Kidney (tissue), 14 donors: ENCODE measurements around the gene STEAP3. TPM values are rescaled to one million over a fixed set of nuclear protein-coding genes. Genes with fewer than 3 reads are reported as not detected.

Source experiments
- DNase-seq, 5 donors: peaks; one replicate each; pipeline ENCODE4 v3.0.0-alpha.2; 2013 to 2020
- FAIRE-seq: peaks from 2 replicates; lab custom pipeline; 2012; peaks lifted over from hg19 to GRCh38; lab: Jason Lieb, UNC
- H3K27ac ChIP-seq, 2 donors: one replicate each; pipeline ENCODE4 v1.7.0; 2013; ENCODE audit warnings: low read depth in 2 of 2, low read length in 2 of 2, inconsistent platforms in 1 of 2
- H3K27me3 ChIP-seq: one replicate; pipeline ENCODE4 v1.7.1; 2013; ENCODE audit warnings: low read length, inconsistent platforms; ENCODE audit not compliant: control insufficient read depth, insufficient read depth
- H3K36me3 ChIP-seq, 3 donors: one replicate each; pipeline versions ENCODE4 v1.7.0 to v1.7.1; 2013; ENCODE audit warnings: low read length in 3 of 3, control low read depth in 1 of 3, inconsistent platforms in 1 of 3; ENCODE audit not compliant: insufficient read depth in 3 of 3, control insufficient read depth in 2 of 3
- H3K4me1 ChIP-seq, 3 donors: one replicate each; pipeline versions ENCODE4 v1.7.0 to v1.7.1; 2013; ENCODE audit warnings: low read length in 3 of 3, inconsistent platforms in 1 of 3, low read depth in 1 of 3; ENCODE audit not compliant: control insufficient read depth in 2 of 3, insufficient read depth in 2 of 3
- H3K4me3 ChIP-seq, 3 donors: one replicate each; pipeline versions ENCODE4 v1.7.0 to v1.8.1; 2013; ENCODE audit warnings: low read length in 3 of 3, control low read depth in 1 of 3, inconsistent platforms in 1 of 3
- H3K9ac ChIP-seq, 3 donors: one replicate each; pipeline versions ENCODE4 v1.7.0 to v1.7.1; 2013; ENCODE audit warnings: low read length in 3 of 3, control low read depth in 1 of 3, inconsistent platforms in 1 of 3
- H3K9me3 ChIP-seq, 3 donors: one replicate each; pipeline versions ENCODE4 v1.7.0 to v1.7.1; 2013; ENCODE audit warnings: low read length in 3 of 3, control low read depth in 1 of 3, inconsistent platforms in 1 of 3; ENCODE audit not compliant: control insufficient read depth in 2 of 3, insufficient read depth in 1 of 3
- CTCF ChIP-seq: IDR thresholded peaks from 3 replicates; pipeline ENCODE4 v1.5.1; 2012; ENCODE audit warnings: mild to moderate bottlenecking, moderate library complexity, borderline replicate concordance; ENCODE audit not compliant: insufficient read depth; ENCODE audit errors: extremely low read depth
- intact Hi-C: fragments of 100-400 bp; cut with DNase I; formaldehyde crosslinking; loops from one replicate; pipeline ENCODE4 v1.11.1; 2022
- polyA plus RNA-seq: library from polyadenylated mRNA; stranded (reverse); fragments of 350-450 nt; fragmentation: Illumina TruSeq; extraction: RNeasy Lipid Tissue Mini Kit (QIAGEN cat#74804); gene quantifications from one replicate; pipeline ENCODE4 v1.2.3, GENCODE V29; 2014; ENCODE audit warnings: low read depth, low replicate concordance; ENCODE audit not compliant: insufficient read depth
- total RNA-seq: library from RNA; stranded (reverse); fragmentation: NEBNext Ultra II Directional; extraction: Animal tissue kit (Norgen Biotek cat#: 25700); gene quantifications from one replicate; pipeline ENCODE4 v1.2.1, GENCODE V29; 2021
- donor health status: control.
- donor health status: control.
- donor health status: control.
- donor health status: control.
- donor health status: control.
- donor health status: DM: yes; HTN: yes; CAD: no.
- donor health status: Normal renal cell carcinoma (clear cell type).

Gene STEAP3
- total and polyA plus RNA-seq, 2 donors from 2014 or later = 6.7 to 25.4 TPM

- Histone ChIP-seq H3K27ac (no peak overlapping the region), H3K9ac (no peak overlapping the region), H3K27me3 (no peaks in the 10 kb centered on the region), H3K4me3 (no peak overlapping the region), H3K36me3 (no peaks in the 10 kb centered on the region), H3K4me1 (no peaks in the 10 kb centered on the region), H3K9me3 (no peaks in the 10 kb centered on the region)
- no peak for DNase-seq
- no peak for TF ChIP-seq CTCF
- intact Hi-C loops = no loop called here
- no peak for FAIRE-seq
These were observed 48.1 kb upstream of the STEAP3 start for GRCh38 chr2:119175517-119175916.

GRCh38 chr2:119177171-119177837 lies 46.3 kb upstream of the STEAP3 start:
- H3K9ac ChIP-seq = no peak overlapping the region
- H3K9me3 ChIP-seq = no peaks in the 10 kb centered on the region
- no peaks in the 10 kb centered on the region for H3K36me3 ChIP-seq
- no peak for TF ChIP-seq CTCF
- no peak overlapping the region for H3K4me3 ChIP-seq
- no peaks in the 10 kb centered on the region for H3K4me1 ChIP-seq
- no peak overlapping the region for H3K27ac ChIP-seq
- H3K27me3 ChIP-seq = no peaks in the 10 kb centered on the region
- intact Hi-C loops = no loop called here
- no peak for DNase-seq
- no peak for FAIRE-seq

GRCh38 chr2:119177838-119178190 lies 45.8 kb upstream of the STEAP3 start:
- TF ChIP-seq CTCF = no peak
- H3K9me3 ChIP-seq = no peaks in the 10 kb centered on the region
- no peaks in the 10 kb centered on the region for H3K27me3 ChIP-seq
- DNase-seq (no peak), FAIRE-seq (no peak)
- no peak overlapping the region for H3K9ac ChIP-seq
- intact Hi-C loops = no loop called here
- no peaks in the 10 kb centered on the region for H3K36me3 ChIP-seq
- no peaks in the 10 kb centered on the region for H3K4me1 ChIP-seq
- no peak overlapping the region for H3K27ac ChIP-seq
- no peak overlapping the region for H3K4me3 ChIP-seq

- TF ChIP-seq CTCF = no peak
- Histone ChIP-seq H3K36me3 (no peaks in the 10 kb centered on the region), H3K9ac (no peak overlapping the region), H3K27ac (no peak overlapping the region), H3K4me1 (no peaks in the 10 kb centered on the region), H3K27me3 (no peaks in the 10 kb centered on the region), H3K9me3 (no peaks in the 10 kb centered on the region), H3K4me3 (no peak overlapping the region)
- intact Hi-C loops = no loop called here
- FAIRE-seq = no peak
- DNase-seq = no peak
These were observed 44.9 kb upstream of the STEAP3 start for GRCh38 chr2:119178776-119179175.
